NK-92 (cell line): Measurements from ENCODE around the gene BAHCC1.

ENCODE experiments used
- DNase-seq: peaks from one replicate; lab custom pipeline; 2025; ENCODE audit not compliant: unreplicated experiment; lab: John Stamatoyannopoulos, UW

Gene BAHCC1

GRCh38 chr17:81386141-81386645, 9.1 kb upstream of the BAHCC1 start:
- DNase-seq, result no peak

DNA sequence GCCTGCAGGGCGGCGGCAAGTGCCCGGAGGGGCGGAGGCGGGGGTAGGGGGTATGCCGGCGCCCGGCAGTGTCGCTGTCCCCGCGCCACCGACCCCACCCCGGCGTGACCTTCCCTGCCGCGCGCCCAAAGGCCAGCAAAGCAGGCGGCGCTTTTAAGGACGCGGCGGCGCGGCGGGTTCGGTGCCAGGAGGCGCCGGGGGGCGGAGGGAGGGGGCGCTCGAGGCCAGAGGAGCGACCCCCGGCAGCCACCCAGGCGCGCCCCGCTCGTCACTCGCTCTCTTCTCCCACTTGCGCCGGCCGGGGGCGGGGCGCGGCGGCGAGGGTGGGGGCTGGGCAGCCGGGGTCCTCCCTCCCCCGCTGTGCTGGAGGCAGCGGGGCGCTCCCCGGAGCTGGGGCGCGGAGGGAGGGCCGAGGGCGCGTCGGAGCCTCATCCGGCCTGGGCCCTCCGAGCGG, 8.6 kb upstream of the BAHCC1 start:
- no peak for DNase-seq

GRCh38 chr17:81387100-81388090, 7.9 kb upstream of the BAHCC1 start:
- no peak for DNase-seq

- DNase-seq, result no peak
Measured at GRCh38 chr17:81388091-81388611, 7.1 kb upstream of the BAHCC1 start.

DNA sequence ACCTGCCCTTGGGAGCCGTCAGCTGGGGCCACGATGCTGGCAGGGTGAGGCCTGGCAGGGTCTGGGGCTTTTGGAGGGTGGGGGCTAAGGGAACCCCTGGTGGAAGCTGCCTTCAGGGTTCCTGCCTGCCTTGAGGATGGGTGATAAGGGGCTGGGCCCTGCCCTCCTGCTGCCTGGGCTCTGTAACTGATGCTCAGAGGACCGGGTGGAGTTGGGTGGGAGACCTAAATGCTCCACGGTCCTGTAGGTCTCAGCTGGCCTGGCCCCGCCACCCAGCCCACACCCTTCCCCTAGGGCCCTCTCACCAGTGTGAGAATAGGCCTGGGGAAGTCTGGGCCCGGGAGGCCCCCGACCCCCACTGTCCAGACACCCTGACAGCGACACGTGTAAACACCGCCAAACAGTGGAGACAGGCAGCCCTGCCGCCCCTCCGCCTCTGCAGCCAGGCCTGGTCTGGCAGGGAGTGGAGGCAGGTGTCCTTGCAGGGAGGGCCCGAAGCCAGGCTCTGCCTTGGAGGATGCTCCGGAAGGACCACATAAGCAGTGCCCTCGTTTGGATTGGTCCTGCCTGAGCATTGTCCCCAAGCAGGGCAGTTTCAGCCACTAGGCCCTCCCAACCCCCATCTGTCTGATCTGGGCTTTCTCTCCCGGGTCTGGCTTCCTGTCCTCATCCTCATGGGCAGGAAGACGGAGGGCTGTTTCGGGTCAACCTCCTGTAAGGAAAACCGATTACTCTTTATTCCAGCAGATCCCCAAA, 6.5 kb upstream of the BAHCC1 start:
- no peak for DNase-seq

DNA sequence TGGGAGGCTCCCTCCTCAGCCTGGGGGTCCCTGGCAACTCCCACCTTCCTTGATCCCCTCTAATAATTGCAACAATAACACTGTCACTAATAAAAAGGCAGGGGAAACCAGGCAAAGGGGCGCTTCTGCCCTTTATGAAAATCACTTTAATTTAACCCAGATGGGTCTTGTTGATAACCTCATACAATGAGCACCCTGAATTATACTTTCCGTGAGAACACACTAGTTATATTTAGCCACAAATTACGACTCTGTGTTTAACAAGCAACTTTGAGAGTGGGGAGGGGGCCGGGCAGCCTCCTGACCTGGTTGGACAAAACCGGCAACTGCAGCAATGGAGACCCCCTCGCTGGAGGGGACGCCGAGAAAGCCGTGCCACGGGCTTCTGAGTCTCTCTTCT, 5.7 kb upstream of the BAHCC1 start:
- no peak for DNase-seq

DNA sequence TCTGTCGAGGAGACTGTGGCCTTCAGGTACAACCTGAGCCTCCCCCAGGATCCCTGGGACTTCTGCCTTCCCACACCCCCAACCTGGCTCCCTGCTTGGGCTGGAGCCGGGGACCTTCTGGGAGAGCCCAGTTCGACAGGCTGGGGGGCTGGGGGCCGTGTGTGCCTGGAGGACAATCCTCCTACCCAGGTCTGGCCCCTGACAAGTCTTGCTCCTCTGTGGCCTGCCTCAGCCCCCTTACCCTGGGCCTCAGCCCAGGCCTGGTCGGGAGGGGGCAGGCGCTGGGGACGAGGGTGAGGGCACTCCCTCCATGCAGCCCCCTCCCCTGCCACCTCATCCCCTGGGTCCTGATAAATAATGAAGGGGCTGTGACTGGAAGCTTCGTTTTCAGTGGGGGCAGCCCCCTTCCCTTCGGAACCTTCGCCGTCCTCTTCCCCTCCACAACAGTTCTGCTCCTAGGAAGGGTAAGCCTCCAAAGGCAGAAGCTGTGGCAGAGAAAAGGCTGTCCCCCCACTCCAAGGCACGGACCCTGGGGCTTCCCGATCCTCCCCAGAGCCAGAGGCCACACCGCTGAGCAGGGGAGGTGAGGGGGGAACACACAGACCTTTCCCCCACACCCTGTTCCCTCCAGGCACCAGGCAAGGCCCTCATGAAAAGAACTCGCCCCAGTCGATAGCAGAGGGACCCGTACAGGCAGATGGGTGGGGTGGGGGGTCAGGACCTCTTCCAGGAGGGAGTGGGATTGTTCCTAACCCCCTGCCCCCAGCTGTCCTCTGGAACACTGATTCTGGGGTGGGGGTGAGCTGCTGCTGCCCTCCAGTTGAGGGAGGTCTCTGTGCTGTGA, 5.0 kb upstream of the BAHCC1 start:
- DNase-seq, result no peak

DNA sequence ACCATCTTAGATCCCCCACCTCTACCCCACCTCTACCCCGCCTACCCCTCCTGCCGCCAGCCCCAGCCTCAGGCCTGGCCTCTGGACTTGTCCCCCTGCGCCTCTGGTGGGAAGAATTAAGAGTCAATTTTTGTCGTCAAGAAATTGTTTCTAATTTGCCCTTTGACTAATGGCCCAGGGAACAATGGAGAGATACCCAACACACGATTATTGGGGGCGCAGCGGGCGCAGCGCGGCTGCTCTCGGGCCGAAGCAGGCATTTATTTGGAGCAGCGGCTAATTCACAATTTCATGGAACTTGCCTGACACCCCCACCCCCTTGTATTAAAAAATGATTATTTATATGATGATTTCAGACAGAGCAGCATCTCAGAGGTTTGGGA, 4.4 kb upstream of the BAHCC1 start:
- no peak for DNase-seq

DNA sequence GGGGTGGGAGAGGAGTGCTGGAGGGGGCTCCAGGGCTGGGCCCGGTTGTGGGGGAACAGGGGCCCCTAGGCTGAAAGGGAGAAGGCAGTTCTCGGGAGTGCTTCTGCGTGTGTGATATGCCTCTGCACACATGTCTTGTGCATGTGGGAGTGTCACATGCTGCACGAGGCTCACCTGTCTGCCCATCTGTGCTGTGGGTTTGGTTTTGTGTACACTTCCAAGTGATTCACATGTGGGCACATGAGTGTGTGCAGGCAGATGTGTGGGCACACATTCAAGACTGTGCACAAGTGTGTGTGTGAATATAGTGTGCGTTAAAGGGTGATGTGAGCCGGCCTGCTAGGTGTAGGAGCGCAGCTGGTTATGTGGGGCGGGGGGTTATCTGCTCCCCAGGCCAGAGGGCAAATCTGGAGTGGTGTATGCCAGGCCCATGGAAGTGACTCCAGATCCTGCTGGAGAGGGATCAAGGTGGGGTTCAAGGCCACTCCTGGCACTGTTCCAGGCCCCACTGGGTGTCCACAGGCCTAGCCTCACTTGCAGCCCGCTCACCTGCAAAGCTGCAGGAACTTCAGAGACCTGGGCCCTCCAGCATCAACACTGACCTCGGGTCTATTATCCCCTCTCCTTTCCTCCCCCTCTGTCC, 3.8 kb upstream of the BAHCC1 start:
- no peak for DNase-seq

GRCh38 chr17:81391936-81392908, 3.0 kb upstream of the BAHCC1 start:
- no peak for DNase-seq

DNA sequence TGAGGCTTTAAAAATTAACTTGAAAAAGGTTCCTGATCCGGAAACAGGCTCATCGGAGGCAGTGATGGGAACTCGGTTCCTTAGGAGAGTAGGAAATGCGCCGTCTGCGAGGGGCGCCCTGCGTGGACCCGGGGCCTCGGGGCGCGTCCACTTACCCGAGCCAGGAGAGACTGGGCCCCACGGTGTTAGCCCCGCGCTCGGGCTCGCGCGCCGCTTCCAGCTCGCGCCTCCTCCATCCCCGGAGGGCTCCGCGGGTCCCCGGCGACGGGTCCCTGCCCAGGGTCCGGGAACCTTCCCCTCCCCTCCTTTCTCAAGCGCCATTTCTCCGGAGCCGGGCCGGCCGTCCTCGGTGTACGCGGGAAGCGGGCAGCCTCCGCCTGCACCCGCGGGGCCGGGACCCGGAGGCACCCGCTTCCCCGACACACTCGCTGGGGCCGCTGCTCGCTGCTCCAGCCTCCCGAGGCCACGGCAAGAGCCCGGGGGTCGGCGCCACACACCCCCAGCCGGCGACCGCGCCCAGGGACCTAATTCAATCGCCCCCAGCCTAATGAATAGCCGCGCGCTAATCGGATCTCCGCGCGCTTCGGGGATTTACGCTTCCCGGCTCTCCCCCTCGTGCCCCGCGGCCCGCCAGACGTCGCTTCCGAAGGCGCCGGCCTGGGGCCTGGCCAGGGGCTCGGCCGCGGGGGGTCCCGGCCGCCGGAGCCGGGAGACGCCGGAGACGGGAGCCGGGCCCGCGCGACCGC, 2.2 kb upstream of the BAHCC1 start:
- no peak for DNase-seq

DNA sequence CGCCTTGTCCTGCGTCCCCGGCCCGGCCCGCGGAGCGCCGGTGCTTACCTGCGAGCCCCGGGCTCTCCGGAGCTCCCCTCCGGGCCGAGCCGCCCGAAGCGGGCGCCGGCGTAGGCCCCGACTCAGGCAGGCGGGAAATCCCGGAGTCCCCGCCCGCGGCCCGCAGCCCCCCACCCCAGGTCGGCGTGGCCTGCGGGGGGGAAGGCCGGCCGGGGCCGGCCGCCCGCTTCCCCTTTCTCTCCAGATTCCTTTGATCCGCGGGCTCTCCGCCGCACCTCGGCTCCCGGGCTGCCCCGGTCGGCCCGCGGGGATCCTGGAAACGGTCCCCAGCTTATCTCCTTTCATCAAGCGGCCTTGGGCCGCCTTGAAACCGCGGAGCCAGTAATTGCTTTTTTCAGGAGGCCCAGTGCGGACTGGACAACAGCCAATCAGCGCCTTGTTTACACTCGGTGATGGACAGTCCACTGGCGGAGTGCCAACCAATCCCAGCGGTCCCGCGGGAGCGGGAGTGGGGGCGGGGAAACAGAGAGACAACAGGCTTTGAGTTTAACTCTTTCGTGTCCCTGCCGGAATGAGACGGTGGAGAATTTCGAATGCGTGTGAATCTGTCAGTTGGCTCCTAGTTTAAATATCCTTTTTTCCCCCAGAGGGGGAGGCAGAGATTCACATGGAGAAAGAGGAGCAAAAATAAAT, 1.4 kb upstream of the BAHCC1 start:
- no peak for DNase-seq

GRCh38 chr17:81394377-81394920, 808 bp upstream of the BAHCC1 start:
- DNase-seq, result no peak

- DNase-seq, result no peak
Measured at GRCh38 chr17:81395600-81396277, 482 bp downstream of the BAHCC1 start.

GRCh38 chr17:81396278-81396721, 1.0 kb downstream of the BAHCC1 start:
- no peak for DNase-seq

DNA sequence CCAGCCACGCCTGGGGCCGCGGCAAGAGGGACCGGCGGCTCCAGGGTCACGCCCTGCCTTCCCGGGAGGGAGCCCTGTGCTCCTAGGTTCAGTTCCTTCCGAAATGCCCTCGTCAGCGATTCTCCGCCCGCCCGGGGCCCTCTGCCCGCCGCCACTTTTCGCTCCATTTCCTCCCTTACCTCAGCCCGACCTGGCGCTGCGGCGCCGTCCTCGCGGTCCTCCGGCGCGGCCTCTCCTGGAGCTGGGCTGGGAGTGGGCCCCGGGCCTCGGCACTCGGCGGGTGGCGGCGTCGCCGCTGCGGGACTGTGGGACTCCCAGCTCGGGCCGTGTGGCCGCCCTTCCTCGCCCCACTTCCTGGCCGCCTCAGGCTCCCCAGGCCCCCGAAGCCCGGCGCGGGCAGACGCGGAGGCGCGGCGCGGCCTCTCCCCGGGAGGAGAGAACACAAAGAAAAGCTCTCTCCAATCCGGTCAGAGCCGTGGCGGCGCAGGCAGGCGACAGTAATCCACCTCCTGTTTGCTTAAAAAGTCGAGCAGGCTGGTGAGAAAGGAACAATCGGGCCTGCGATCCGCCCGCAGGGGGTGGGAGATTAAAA, 1.6 kb downstream of the BAHCC1 start:
- DNase-seq, result no peak
